GM12872 (cell line): ENCODE measurements around the gene KRT8.

Experiments
- CTCF ChIP-seq: IDR thresholded peaks from 3 replicates; pipeline ENCODE4 v1.5.1; 2011; ENCODE audit warnings: low read depth, mild to moderate bottlenecking, low read length, moderate library complexity; ENCODE audit not compliant: insufficient read depth

The KRT8 gene

GRCh38 chr12:52914576-52915121 lies 9.8 kb upstream of the KRT8 start:
- TF ChIP-seq CTCF: no peak

GRCh38 chr12:52913431-52913821 lies 8.6 kb upstream of the KRT8 start:
- TF ChIP-seq CTCF: no peak

GRCh38 chr12:52912711-52913430 lies 8.0 kb upstream of the KRT8 start:
- TF ChIP-seq CTCF: no peak

GRCh38 chr12:52910248-52910883 lies 5.5 kb upstream of the KRT8 start:
- TF ChIP-seq CTCF: no peak

GRCh38 chr12:52909796-52910195 lies 4.9 kb upstream of the KRT8 start:
- TF ChIP-seq CTCF: no peak

GRCh38 chr12:52909331-52909730 lies 4.5 kb upstream of the KRT8 start:
- no peak for TF ChIP-seq CTCF

GRCh38 chr12:52907092-52907810 lies 2.4 kb upstream of the KRT8 start:
- no peak for TF ChIP-seq CTCF
